ENCODE data around the gene TEAD1. TPM values are rescaled to one million over a fixed set of nuclear protein-coding genes. Genes with fewer than 3 reads are reported as not detected.

The TEAD1 gene
- total RNA-seq, 4 donors from 2014 or later = 45.7 to 88.7 (median 71.4) TPM

GRCh38 chr11:12880327-12880726 lies 206.1 kb downstream of the TEAD1 start:
- DNase-seq (ENCODE audit: low spot score in 2 of 2) = no peak
- TF ChIP-seq POLR2A (IDR thresholded peaks at IDR 0.05) (no peak), CTCF (IDR thresholded peaks at IDR 0.05) (no peak)
- H3K4me3 ChIP-seq (ENCODE audit: low read depth, poor library complexity, severe bottlenecking) = no peak overlapping the region
- intact Hi-C loops (cut with DNase I; ENCODE audit: low total_unique reads) = loop anchor here (10.0 kb wide), 1 partner anchor 286 kb away; no protein-coding TSS in a partner anchor
- WGBS, 2 donors = 92% methylated on average over 6 of the region's 6 CpGs

GRCh38 chr11:12882670-12883069 lies 208.4 kb downstream of the TEAD1 start:
- DNase-seq (ENCODE audit: low spot score in 2 of 2) = no peak
- TF ChIP-seq POLR2A (IDR thresholded peaks at IDR 0.05) = no peak
- TF ChIP-seq CTCF (IDR thresholded peaks at IDR 0.05) = no peak
- intact Hi-C loops (cut with DNase I; ENCODE audit: low total_unique reads) = loop anchor here (10.0 kb wide), 1 partner anchor 288 kb away; no protein-coding TSS in a partner anchor
- 85 to 86% methylated on average over 5 of the region's 5 CpGs for WGBS, 2 donors
- H3K4me3 ChIP-seq (ENCODE audit: low read depth, poor library complexity, severe bottlenecking) = no peak overlapping the region

- WGBS, 2 donors = 91 to 95% methylated on average over 5 of the region's 5 CpGs
- no peak overlapping the region for H3K4me3 ChIP-seq (ENCODE audit: low read depth, poor library complexity, severe bottlenecking)
- intact Hi-C loops (cut with DNase I; ENCODE audit: low total_unique reads) = loop anchor here (5.0 to 10.0 kb wide), 2 partner anchors 290 to 553 kb away; no protein-coding TSS in a partner anchor
- DNase-seq (ENCODE audit: low spot score in 2 of 2) = no peak
- TF ChIP-seq POLR2A (IDR thresholded peaks at IDR 0.05) = no peak
- no peak for TF ChIP-seq CTCF (IDR thresholded peaks at IDR 0.05)
Measured at GRCh38 chr11:12884751-12885318, 210.6 kb downstream of the TEAD1 start.

DNA sequence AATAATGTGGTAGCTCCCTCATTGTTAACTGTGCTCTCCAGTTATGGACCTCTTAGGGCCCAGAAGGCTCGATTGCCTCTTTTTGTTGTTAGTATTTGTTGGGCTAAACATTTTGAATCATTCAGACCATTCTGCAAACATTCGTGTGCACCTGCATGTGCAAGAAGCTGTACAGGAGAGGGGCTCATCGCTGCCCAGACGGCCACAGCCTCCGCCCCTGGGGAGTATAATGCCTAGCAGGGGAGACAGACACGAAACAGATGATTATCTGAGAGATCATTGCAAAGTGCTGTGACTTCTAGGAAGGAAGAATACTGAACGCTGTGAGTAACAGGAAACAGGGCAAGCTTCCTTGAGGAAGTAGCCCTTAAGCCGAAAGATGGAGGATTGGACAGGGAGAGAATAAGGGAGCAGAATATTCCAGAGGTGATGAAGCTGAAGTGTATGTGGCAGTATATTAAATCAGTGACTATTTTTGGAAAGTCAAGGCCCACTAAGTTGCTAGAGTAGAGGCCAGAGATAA lies 211.6 kb downstream of the TEAD1 start:
- intact Hi-C loops (cut with DNase I; ENCODE audit: low total_unique reads) = loop anchor here (5.0 to 10.0 kb wide), 2 partner anchors 291 to 553 kb away; no protein-coding TSS in a partner anchor
- TF ChIP-seq CTCF (IDR thresholded peaks at IDR 0.05) (no peak), POLR2A (IDR thresholded peaks at IDR 0.05) (no peak)
- no peak for DNase-seq (ENCODE audit: low spot score in 2 of 2)
- no peak overlapping the region for H3K4me3 ChIP-seq (ENCODE audit: low read depth, poor library complexity, severe bottlenecking)
- WGBS, 2 donors = 76 to 77% methylated on average over 8 of the region's 8 CpGs

GRCh38 chr11:12886508-12886907 lies 212.3 kb downstream of the TEAD1 start:
- TF ChIP-seq CTCF (IDR thresholded peaks at IDR 0.05) = no peak
- no peak for TF ChIP-seq POLR2A (IDR thresholded peaks at IDR 0.05)
- intact Hi-C loops (cut with DNase I; ENCODE audit: low total_unique reads) = loop anchor here (5.0 to 10.0 kb wide), 2 partner anchors 292 to 554 kb away; no protein-coding TSS in a partner anchor
- no peak overlapping the region for H3K4me3 ChIP-seq (ENCODE audit: low read depth, poor library complexity, severe bottlenecking)
- no peak for DNase-seq (ENCODE audit: low spot score in 2 of 2)
